ENCODE data around the gene CDH4.

- TF ChIP-seq CTCF (IDR thresholded peaks at IDR 0.05) = no peak
- no peak for TF ChIP-seq POLR2A (IDR thresholded peaks at IDR 0.05)
Measured at GRCh38 chr20:61919239-61919638, 667.2 kb downstream of the CDH4 start.
